ENCODE results near the gene PRX. TPM values are rescaled to one million over a fixed set of nuclear protein-coding genes. Genes with fewer than 3 reads are reported as not detected.

Gene PRX
- total and polyA plus RNA-seq, 8 donors: 11.5 to 20.0 (median 14.2) TPM

DNA sequence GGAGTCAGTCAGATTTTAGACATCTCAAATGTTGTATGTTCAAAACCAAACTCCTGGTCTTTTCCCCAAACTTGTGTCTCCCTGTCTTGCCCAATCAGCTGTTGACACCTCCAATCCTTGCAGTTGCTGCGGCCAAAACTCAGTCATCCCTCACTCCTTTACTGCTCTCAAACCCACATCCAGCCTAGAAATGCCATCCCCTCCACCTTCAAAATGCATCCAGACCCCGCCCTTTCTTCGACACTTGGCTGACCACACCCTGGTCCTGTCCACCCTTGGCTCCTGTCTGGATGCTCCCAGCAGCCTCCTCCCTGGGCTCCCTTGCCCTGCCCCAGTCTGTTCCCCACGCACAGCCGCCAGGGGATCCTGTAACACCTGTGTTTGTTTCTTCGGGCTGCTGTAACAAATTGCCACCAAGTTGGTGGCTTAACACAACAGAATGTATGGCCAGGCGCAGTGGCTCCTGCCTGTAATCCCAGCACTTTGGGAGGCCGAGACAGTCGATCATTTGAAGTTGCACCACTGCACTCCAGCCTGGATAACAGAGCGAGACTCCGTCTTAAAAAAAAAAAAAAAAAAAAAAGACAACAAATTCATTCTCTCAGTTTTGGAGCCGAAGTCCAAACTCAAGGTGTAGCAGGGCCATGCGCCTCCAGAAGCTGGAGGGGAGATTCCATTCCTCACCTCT, 53.0 kb downstream of the PRX start:
- no peak overlapping the region for H3K4me3 ChIP-seq
- no peaks in the 10 kb centered on the region for H3K27me3 ChIP-seq
- DNase-seq (peak in 1 of 4 donors; percentile 45), ATAC-seq (no peak)
- H3K36me3 ChIP-seq: no peaks in the 10 kb centered on the region
- TF ChIP-seq, protein P1, sequence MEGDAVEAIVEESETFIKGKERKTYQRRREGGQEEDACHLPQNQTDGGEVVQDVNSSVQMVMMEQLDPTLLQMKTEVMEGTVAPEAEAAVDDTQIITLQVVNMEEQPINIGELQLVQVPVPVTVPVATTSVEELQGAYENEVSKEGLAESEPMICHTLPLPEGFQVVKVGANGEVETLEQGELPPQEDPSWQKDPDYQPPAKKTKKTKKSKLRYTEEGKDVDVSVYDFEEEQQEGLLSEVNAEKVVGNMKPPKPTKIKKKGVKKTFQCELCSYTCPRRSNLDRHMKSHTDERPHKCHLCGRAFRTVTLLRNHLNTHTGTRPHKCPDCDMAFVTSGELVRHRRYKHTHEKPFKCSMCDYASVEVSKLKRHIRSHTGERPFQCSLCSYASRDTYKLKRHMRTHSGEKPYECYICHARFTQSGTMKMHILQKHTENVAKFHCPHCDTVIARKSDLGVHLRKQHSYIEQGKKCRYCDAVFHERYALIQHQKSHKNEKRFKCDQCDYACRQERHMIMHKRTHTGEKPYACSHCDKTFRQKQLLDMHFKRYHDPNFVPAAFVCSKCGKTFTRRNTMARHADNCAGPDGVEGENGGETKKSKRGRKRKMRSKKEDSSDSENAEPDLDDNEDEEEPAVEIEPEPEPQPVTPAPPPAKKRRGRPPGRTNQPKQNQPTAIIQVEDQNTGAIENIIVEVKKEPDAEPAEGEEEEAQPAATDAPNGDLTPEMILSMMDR (IDR thresholded peaks at IDR 0.05): no peak
- intact Hi-C loops (cut with DNase I): no loop called here
- H3K9me3 ChIP-seq: no peaks in the 10 kb centered on the region
- peak overlapping the region in 1 of 2 donors; percentile 72 for H3K27ac ChIP-seq
- H3K4me1 ChIP-seq: peaks cover 0 to 74% of the 10 kb centered on the region in 2 donors

DNA sequence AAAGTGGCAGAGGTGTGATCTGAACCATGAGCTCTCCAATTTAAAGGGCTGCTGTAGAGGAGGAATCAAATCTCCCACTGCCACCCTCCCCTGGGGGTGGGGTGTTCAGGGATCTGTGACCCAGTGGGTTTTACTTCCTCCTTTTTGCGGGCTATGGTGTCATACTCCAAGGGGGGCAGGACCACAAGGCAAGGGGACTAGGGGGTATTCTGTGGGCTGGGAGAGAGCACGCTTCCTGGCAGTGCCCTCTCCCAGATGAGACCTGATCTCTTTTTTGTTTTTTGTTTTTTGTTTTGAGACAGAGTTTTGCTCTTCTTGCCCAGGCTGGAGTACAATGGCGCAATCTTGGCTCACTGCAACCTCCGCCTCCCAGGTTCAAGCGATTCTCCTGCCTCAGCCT, 54.4 kb downstream of the PRX start:
- peak; percentile 48 for ATAC-seq

DNA sequence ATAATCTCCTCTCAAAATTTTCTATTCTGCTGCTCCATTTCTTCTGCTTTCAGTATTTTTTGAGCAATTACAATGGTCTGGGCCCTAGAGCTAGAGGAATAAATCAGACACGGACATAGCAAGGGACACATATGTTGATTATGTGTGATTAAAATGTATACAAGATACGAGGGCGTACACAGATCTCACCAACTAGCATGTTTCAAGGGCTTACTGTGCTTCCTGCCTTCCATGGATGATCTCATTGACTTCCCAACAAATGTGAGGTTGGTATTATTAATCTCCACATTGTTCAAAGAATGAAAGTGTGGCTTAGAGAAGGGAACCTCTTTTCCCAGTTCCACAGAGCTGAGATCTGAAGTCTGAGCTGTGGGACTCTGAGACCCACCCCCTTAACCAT, 55.5 kb downstream of the PRX start:
- Histone ChIP-seq H3K36me3 (no peaks in the 10 kb centered on the region), H3K4me3 (no peak overlapping the region), H3K4me1 (peaks cover 0 to 51% of the 10 kb centered on the region in 2 donors), H3K9me3 (no peaks in the 10 kb centered on the region), H3K27ac (no peak overlapping the region), H3K27me3 (no peaks in the 10 kb centered on the region)
- TF ChIP-seq, protein P1 (IDR thresholded peaks at IDR 0.05): no peak
- intact Hi-C loops (cut with DNase I): no loop called here
- ATAC-seq: no peak
- no peak for DNase-seq

More for the DNA sequence above, 54.4 kb downstream of the PRX start:
- Histone ChIP-seq H3K4me3 (no peak overlapping the region), H3K9me3 (no peaks in the 10 kb centered on the region), H3K4me1 (peaks cover 0 to 62% of the 10 kb centered on the region in 2 donors), H3K27ac (peak overlapping the region in 1 of 2 donors; percentile 33), H3K36me3 (no peaks in the 10 kb centered on the region), H3K27me3 (no peaks in the 10 kb centered on the region)
- DNase-seq: peak in 1 of 4 donors; percentile 49
- intact Hi-C loops (cut with DNase I): no loop called here
- TF ChIP-seq, protein P1 (IDR thresholded peaks at IDR 0.05): no peak

DNA sequence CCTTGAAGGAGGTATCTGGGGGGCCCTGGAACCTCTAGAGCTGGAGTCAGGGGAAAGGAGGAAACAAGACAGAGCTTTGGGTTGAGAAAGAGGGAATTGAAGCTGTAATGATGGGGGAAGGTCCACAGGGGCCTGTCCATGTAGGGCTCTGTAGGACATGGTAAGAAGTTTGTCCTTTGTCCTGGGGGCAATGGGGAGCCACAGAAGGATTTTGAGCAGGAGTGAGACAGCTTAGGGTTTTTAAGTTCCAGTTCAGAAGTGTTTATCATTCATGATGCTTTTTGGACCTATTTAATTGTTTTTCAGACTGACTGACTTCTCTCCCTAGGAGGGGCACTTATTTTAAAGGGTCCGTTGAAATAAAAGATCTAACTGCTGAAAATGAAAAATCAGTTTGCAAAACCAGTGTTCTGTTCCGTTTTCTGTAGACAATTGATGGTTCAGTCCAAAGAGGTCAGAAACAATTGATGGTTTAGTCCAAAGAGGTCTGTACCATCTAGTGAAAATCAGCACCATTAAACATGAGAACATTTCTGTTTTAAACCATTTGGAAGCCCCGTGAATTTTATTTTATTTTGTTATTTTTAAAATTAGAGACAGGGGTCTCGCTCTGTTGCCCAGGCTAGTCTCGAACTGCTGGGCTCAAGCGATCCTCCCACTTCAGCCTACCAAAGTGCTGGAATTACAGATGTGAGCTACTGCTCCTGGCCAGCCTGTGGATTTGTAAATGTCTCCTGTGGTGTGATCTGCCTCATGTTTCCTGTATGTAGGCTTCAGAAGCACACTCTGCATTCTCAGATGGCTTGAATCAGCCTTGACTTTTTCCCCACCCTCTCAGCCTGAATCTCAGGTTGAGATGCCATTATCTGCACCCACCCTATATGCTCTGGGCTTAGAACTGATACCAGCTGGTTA, 56.2 kb downstream of the PRX start:
- H3K36me3 ChIP-seq: no peaks in the 10 kb centered on the region
- intact Hi-C loops (cut with DNase I): no loop called here
- H3K4me3 ChIP-seq: no peak overlapping the region
- peaks cover 0 to 45% of the 10 kb centered on the region in 2 donors for H3K4me1 ChIP-seq
- H3K9me3 ChIP-seq: no peaks in the 10 kb centered on the region
- TF ChIP-seq, protein P1 (IDR thresholded peaks at IDR 0.05): no peak
- H3K27me3 ChIP-seq: no peaks in the 10 kb centered on the region
- DNase-seq (peak in 1 of 4 donors; percentile 17), ATAC-seq (no peak)
- no peak overlapping the region for H3K27ac ChIP-seq
